Activated CD4-positive, alpha-beta T cell treated with anti-CD3 and anti-CD28 coated beads, Interleukin-2, amount 50 U/mL, for 1 hour (primary cell): ENCODE data around the gene RETN.
A peak's percentile ranks its signal among the peaks of the same experiment; 100 is the strongest.

Source experiments
- DNase-seq: peaks from one replicate; pipeline ENCODE4 v3.0.0-alpha.2; 2020

The RETN gene

DNA sequence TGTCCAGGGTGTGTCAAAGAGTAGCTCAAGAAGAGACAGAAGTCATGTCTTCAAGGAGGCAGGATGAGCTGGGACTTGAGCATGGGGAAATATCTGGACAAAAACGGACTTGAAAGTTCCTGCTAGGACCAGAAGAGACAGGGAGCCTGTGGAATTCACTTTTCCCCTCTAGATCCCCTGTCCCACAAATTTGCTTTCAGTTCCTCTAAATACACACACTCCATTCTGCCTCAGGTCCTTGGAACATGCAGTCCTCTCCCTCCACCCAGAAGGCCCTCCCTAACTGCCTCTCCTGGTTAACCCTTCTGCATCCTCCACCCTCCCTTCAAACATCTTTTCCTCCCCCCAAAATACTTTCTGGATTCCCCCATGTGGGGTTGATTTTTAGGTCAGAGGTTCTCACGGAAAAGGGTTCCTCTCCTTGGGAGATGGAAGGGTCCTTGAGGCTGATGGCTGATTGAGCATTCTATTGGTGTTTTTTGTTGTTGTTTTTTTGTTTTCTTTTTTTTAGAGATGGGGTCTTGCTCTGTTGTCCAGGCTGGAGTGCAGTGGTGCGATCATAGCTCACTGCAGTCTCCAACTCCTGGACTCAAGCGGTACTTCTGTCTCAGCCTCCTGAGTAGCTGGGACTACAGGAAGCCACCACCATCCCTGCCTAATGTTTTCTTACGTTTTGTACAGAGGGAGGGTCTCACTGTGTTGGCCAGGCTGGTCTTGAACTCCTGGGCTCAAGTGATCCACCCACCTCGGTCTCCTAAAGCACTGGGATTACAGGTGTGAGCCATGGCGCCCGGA is 6.9 kb upstream of the RETN start:
- no peak for DNase-seq

DNA sequence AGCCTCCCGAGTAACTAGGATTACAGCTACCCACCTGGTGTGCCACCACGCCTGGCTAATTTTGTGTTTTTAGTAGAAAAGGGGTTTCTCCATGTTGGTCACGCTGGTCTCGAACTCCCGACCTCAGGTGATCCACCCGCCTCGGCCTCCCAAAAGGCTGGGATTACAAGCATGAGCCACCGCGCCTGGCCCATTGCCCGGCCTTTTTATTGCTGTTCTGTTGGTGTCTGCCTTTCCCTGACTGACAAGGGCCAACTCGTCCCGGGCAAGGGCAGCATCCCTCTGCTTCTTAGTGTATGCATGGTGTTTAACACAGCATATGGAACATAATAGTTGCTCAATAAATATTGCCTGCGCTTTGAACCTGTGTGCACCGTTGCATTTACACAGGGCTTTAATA is 6.2 kb upstream of the RETN start:
- no peak for DNase-seq

DNA sequence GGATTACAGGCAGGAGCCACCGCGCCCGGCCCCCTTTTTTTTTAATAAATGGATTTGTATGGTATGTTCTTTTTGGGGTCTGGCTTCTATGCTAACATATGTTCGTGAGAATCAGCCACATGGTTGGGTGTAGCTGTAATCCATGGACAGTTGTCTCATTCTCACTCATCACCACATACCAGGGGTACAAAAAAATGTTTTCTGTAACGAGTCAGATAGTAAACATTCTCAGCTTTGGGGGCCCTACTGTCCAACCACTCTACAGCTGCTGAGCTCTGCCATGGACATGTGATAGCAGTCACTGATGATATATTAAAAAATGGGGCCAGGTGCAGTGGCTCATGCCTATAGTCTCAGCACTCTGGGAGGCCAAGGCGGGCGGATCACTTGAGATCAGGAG is 5.1 kb upstream of the RETN start:
- DNase-seq: no peak

DNA sequence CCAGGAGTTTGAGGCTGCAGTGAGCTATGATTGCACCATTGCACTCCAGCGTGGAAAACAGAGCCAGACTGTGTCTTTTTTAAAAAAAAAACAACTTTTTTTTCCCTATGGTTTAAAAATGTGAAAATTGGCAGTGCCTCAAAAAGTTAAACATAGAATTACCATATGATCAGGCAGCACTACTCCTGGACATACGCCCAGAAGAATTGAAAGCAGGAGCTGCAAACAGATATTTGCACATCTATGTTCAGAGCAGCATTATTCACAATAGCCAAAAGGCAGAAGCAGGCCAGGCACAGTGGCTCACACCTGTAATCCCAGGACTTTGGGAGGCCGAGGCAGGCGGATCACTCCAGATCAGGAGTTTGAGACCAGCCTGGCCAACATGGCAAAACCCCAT is 3.8 kb upstream of the RETN start:
- no peak for DNase-seq

DNA sequence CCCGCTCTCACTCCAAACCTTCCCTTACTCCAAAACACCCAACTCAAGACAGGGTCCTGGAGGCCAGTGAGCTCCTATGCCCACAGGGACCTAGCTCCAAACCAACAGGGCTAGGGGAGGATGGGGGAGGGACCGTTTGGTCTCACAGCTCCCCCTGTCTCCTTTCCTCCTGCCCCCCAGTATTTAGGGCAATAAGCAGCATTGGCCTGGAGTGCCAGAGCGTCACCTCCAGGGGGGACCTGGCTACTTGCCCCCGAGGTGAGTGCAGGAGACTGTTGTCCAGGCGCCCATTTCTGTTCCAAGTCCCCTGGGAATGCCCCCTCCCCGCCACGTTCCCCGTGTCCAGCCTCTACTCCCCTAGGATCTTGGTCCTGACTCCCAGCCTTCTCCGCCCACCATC is 792 bp downstream of the RETN start:
- no peak for DNase-seq

DNA sequence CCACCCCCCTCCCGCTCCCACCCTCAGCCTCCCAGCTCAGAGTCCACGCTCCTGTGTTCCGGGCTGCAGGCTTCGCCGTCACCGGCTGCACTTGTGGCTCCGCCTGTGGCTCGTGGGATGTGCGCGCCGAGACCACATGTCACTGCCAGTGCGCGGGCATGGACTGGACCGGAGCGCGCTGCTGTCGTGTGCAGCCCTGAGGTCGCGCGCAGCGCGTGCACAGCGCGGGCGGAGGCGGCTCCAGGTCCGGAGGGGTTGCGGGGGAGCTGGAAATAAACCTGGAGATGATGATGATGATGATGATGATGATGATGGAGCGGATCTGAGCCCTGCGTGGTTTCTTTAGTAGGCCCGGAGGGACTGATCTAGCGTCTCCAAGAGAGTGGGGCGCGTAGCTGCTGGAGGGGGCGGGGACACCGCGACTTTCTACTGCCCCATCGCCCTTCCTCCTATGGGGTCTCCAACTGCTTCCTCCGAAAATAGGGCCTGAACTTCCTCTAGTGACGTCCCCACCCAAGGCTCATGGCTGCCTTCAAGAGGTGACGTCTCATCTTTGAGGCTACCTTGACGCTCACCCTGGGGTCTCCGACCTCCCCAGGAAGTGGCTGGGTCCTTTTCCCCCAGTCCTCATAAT is 1.4 kb downstream of the RETN start:
- DNase-seq: no peak

DNA sequence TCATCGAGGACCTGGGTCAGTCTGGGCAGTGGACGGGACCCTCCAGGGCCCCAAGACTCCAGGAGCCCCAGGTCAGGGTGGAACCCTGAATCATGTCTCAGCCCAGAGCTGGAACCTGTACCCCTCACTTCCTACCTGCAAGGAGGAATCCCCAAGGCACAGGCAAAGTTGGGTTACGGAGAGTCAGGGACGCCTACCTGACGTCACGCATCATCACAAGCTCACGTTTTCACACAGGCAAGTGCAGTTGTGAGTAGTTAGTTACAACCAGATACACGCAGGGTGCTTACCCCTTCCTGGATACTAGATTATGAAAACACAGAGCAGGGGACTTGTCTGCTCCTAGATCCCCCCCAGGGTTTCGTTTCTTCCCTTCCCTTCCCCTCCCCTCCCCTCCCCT is 1.9 kb downstream of the RETN start:
- DNase-seq: no peak

DNA sequence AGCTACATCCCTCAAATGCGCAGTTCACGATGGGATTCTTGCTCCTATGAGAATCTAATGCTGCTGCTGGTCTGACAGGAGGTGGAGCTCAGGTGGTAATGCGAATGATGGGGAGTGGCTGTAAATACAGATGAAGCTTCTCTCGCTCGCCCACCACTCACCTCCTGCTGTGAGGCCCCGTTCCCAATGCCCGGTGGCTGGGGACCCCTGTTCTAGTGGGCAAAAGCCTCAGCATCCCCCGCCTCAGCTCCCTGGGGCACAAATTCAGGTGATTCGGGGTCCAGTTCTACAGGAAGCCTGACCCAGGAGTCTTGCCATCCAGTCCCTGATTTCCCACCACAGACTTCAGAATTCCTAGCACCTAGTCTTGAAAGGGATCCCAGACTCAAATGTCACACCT is 3.7 kb downstream of the RETN start:
- DNase-seq: no peak

DNA sequence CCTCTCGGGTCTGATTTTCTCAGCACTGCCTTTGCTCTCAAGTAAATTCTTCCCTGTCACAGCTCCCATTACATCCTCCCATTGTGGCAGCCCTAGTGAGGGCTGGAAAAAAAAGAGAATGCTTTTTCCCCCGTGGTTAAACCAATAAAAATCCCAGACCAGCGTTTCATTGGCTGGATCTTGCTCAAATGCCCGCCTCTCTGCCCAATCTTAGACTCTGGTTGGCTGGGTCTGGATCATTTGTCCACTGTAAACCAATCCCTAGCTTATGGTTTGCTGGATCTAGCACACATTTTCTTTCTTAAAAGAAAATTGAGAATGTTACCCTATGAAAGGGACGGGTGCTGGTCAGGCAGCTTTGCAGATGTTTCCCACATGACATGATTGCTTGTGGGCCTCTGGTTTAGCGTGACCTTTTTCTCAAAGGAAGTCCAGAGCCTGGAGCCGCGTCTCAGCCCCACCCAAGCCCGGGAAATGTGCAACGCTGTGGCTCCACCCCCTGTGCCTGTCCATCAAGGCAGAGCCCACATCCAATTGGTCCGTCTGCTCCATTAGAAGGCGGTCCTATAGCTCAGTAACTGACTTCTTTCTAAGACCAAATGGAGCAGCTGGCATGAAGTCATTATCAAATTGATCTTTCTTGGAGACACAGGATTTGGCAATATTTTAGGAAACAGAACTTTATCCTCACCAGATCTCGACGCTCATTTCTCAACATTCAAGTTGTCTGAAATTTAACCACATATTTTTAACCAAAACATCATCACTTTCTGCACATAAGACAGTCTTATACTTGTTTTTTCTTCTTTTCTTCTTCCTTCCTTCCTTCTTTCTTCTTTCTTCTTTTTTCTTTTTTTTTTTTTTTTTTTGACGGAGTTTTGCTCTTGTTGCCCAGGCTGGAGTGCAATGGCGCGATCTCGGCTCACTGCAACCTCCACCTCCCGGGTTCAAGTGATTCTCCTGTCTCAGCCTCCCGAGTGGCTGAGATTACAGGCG is 5.5 kb downstream of the RETN start:
- no peak for DNase-seq

DNA sequence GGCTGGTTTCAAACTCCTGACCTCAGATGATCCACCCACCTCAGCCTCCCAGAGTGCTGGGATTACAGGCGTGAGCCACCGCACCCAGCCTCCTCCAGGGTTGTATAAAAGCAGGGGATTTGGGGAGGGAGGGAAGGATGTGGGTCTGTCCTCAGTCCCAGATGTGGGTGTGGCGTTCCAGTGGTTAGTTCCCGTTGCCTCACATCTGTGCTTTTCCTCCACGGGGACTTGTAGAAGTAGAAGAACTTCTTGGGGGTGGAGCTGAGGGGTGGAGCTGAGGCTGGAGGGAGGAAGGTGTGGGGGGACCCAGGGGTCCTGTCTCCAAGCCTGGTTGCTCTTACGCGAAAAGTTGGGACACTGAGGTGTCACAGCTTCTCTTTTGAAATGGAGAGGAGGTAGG is 7.5 kb downstream of the RETN start:
- no peak for DNase-seq

DNA sequence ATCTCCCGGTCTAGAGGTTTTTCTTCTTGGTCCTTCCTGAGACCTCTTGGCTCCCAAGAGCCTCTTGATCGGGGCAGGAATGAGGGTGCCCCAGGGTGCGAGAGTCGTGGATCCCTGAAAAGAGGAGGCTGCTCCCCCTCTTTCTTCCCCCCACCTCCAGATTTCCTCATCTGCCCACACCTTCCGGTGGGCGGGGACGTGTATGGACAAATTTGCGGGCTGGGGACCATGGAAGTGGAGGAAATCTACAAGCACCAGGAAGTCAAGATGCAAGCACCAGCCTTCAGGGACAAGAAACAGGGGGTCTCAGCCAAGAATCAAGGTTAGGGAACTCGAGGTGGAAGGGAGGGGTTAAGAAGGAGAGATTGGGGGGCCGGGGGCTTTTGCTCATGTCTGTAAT is 8.0 kb downstream of the RETN start, which contains the start of gene MCEMP1:
Gene MCEMP1, plus strand, starts transcription at position 237 of the 400 bp plus-strand sequence. Its CDS starts 31 bp downstream, at position 268.
- no peak for DNase-seq

DNA sequence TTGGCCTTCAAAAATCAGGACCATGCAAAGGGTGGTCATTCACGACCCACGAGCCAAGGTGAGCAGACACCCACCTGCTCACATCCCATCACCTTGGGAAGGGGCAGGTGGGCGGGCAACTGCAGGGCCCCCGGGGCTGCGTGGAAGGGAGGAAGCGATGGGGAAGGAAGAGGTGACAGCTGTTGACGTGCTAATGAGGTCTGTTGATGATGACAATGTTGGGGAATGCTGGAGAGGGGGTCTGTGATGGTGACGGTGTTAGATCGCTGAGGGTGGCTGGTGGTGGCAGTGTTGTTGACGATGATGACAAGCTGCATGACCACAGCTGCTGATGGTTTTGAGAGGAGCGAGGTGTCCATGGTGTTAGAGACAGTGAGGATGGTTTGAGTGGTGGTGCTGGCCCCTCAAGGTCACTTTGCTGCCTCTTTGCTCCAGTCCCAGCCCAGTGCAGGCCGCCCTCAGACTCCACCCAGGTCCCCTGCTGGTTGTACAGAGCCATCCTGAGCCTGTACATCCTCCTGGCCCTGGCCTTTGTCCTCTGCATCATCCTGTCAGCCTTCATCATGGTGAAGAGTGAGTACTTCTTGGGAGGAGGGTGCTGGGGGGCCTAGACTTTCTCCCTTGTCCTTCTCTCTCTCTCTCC is 8.9 kb downstream of the RETN start:
- no peak for DNase-seq

DNA sequence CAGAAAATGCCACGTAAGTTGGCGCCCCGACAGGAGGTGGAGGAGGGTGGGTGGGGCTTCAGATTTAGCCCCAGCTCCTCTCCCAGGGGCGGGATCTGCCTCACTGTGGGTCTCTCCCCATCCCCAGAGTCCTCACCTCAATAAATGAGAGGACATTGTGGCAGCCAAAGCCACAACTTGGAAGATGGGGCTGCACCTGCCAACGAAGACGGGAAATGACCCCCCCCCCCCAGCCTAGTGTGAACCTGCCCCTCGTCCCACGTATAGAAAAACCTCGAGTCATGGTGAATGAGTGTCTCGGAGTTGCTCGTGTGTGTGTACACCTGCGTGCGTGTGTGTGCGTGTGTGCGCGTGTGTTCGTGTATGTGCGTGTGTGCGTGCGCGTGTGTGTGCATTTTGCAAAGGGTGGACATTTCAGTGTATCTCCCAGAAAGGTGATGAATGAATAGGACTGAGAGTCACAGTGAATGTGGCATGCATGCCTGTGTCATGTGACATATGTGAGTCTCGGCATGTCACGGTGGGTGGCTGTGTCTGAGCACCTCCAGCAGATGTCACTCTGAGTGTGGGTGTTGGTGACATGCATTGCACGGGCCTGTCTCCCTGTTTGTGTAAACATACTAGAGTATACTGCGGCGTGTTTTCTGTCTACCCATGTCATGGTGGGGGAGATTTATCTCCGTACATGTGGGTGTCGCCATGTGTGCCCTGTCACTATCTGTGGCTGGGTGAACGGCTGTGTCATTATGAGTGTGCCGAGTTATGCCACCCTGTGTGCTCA is 10.3 kb downstream of the RETN start:
- peak; percentile 66 for DNase-seq

DNA sequence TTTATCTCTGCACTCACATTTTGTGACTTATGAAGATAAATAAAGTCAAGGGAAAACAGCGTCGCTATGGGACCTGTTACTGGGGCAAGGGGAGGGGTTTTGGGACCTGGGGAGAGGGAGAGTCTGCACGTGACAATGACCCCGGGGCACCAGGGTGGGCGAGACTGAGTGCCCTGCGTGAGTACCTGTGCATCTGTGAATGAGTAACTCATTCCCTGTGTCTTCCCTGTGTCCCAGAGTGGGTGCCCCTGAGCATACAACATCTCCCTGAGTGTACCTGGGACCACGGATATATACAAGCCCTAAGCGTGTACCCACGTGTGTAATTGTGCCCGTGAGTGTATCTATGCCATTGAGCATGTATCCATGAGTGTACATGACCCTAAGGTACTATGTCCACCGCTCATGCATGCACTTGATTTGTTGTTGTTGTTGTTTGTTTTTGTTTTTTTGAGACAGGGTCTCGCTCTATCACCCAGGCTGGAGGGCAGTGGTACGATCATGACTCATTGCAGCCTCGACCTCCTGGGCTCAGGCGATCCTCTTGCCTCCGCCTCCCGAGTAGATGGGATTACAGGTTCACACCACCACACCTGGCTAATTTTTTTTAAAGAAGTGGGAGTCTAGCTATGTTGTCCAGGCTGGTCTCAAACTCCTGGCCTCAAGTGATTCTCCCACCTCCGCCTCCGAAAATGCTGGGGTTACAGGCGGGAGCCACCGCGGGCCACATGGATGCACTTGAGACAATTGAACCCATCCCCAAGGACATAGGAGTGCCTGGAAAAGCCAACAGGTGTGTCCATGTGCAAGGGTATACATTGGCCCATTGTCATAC is 11.1 kb downstream of the RETN start:
- DNase-seq: no peak

DNA sequence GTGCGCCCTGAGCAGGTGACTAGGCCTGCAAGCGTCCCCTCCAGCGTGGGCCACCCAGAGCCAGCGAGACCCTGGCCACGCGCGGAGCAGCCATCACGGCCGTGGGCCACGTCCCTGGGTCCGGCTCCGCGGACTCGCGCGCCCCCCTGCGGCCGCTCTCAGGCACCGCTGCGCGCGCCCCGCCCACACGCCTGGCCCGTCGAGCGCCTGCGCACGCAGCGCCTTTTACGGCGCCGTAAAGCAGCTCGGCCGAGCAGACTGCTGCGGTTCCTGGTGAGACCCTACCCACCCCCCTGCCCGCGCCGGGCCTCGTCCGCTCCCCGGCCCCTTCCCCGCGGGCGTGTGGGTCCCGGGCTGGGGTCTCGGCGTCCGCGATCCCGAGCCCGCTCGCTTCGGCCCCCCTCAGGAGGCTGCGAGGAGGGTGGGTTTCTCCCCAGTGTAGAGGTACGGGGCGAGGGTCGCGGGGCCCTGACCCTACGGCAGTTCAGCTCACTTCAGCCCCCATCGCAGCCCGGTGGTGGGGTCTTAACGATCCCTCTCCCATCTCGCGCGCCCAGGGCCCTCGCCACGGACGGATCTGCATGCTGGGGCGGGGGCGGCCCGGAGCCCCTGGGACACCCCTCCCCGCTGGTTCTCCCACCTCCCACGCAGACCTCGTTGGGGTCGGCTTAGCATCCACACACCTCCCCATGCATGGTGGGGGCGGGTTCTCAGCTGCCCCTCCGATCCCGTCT is 11.9 kb downstream of the RETN start, which contains the start of gene TRAPPC5:
Gene TRAPPC5, plus strand, starts transcription at position 228 of the 734 bp plus-strand sequence. CDS start 1,421 bp downstream, outside the sequence.
- peak; percentile 84 for DNase-seq

DNA sequence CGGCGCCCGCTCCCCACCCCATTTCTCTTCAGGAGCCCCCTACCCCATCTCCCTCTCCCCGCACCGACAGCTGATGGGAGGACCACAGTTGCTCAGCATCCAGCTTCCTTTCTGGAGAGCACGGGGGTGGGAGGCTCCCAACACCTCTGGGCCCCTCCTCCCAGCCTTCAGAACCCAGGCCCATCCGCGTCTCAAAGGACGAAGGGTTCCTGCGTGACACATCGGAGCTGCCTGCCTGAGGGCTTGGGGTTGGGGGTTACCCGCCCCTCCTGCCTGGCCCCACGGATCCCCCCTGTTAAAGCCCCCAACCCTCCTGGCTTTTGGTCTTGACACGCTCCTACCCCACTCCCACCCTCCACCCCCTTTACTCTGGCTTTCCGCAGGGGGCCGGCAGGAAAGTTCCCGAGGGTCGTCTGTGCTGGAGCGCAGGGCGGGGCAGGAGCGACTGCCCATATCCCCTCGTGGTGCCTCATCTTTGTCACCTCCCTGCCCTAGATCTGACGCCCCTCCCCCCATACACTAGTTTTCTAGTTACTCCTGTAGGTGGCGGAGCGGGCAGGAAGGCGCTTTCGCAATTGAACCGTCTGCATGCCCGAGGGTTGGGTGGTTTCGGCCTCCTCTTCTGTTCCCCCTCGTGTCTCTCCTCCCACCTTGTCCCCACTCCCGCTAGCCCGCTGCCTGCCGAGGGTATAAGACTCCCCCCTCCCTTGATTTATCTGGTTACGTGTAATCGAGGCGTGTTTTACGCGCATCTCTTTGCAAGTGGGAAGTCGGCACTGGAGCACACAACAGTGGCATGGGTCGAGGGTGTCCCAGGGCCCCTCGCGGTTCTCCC is 12.7 kb downstream of the RETN start:
- peak; percentile 82 for DNase-seq

DNA sequence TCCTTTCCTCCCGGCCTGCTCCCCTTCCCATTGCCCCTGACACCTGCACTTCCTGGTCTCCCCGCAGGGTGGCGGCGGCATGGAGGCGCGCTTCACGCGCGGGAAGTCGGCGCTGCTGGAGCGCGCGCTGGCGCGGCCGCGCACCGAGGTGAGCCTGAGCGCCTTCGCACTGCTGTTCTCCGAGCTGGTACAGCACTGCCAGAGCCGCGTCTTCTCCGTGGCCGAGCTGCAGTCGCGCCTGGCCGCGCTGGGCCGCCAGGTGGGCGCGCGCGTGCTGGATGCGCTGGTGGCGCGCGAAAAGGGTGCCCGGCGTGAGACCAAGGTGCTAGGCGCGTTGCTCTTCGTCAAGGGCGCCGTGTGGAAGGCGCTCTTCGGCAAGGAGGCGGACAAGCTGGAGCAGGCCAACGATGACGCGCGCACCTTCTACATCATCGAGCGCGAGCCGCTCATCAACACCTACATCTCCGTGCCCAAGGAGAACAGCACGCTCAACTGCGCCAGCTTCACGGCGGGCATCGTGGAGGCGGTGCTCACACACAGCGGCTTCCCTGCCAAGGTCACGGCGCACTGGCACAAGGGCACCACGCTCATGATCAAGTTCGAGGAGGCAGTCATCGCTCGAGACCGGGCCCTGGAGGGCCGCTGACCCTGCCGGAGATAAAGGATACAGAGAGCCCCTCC is 13.5 kb downstream of the RETN start:
- DNase-seq: no peak
